ENCODE measurements around the gene PHLDB2.
A peak's percentile ranks its signal among the peaks of the same experiment; 100 is the strongest.

The PHLDB2 gene

GRCh38 chr3:111999484-112000324, 140.6 kb downstream of the PHLDB2 start:
- no peak for DNase-seq (ENCODE audit: low read depth)

GRCh38 chr3:112000367-112000771, 141.3 kb downstream of the PHLDB2 start:
- no peak for DNase-seq (ENCODE audit: low read depth)

DNA sequence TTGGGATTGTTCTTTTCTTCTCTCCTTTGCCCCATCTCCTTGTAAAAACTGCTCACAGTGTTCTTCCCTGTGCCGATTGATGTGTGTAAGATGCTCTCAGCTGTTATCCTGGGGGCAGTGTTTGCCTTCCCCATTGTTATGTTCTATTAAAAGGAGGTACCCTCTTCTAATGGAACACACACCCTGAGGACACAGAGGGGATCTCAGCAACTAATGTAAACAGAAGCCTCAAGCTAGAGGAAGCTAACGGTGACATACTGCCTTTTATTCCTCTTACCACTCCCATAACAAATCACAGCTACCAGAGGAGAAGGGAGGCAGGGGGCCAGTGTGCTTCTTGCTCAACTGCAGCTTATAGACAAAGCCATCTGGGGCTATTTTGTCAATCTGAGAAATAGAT, 141.9 kb downstream of the PHLDB2 start:
- DNase-seq (ENCODE audit: low read depth) = no peak

DNA sequence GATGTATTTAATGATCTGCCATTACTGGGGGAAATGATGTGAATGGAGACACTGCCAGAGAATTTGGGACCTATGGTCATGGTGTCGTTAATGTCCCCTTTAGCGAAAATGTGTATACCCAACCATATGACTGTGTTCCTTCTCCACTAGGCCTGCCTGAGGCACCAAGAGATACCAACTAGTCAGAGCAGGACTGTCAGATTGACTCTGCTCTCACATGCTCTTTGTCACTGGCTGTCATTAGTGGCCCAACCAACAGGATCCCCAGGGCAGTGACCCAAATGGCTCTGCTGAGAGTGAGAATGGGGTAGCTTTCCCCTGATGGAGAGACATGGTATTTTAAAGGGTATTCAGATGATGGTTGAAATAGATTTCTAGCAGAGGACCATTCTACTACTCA, 142.5 kb downstream of the PHLDB2 start:
- no peak for DNase-seq (ENCODE audit: low read depth)

- DNase-seq (ENCODE audit: low read depth) = no peak
These were observed 143.3 kb downstream of the PHLDB2 start for GRCh38 chr3:112002096-112002971.

DNA sequence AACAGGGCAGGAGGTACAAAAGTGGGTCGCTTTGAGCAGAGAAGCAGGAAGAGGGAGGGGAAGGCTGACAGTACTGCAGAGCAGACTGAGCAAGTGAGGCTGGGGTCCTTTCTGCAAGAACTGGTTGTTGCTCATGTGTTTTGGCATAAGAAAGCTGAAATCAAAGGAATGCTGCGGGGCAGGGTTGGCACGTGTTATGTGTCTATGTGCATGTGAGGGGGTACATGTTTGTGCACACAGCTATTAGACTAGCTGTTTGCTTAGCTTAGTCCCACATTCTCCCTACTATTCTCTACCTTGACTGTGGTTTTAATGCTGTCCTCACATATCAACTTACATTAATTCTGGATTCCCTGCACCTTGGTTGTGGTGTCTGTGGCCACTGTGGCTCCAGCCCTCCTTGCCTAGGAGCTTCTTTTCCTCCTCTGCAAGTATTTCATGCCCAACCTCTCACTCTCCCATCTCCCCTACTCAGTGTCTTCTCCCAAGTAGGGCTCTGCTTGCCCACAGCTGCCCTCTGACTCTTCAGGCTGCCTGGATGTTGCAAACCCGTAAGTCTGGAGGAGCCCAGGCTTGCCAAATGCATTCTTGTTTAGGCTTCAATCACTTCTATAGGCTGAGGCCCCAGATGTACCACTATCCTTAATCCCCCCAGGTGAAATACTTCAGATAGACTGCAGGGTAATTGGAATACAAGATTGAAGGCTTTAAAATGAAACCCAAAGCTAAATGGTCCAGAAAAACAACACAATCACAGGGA, 144.4 kb downstream of the PHLDB2 start:
- no peak for DNase-seq (ENCODE audit: low read depth)

GRCh38 chr3:112004187-112004586, 145.1 kb downstream of the PHLDB2 start:
- no peak for DNase-seq (ENCODE audit: low read depth)

DNA sequence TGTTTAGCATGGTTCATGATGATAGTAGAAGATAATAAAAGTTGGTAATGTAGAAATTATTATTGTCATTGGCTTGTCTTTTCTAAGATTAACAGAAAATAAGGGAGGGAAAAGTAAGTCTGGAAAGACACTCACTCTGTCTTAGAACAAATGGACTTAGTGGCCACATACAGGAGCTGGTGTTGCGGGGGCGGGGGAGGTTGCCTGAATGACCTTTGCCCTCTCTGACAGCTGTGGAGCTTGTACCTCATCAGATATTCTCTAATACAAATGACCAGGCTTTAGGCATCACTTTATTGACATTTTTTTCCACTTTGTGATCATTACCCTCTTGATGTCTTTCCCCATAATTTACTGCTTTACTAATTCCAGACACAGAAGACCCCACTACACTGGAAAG, 145.6 kb downstream of the PHLDB2 start:
- no peak for DNase-seq (ENCODE audit: low read depth)

DNA sequence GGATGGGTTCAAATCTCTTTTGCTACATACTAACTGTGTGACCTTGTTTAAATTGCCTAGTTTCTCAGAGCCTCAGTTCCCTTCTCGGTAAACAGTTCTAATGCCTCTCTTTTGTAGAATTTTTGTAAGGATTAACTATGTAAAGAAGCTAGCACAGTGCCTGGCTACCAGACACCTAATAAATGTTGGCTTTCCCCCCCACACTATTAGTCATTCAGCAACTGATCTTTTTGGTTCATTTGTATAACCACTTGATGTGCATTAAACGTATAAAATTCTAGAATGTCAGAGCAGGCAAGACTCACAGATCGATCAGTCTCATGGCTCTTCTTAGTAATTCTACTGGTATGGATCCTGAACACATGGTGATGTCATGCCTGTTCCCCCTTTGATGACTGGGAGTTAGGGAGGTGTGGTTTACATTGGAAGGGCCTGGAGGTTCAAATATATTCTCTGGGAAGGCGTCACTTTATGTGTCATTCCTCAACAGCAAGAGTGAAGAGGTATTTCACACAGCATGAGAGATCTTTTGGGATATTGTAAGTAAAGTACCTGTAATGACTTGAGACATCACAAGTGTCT, 146.1 kb downstream of the PHLDB2 start:
- DNase-seq (ENCODE audit: low read depth) = no peak

- DNase-seq (ENCODE audit: low read depth) = peak; percentile 74
These were observed 148.6 kb downstream of the PHLDB2 start for GRCh38 chr3:112007633-112008032.

GRCh38 chr3:112009670-112010069, 150.6 kb downstream of the PHLDB2 start:
- DNase-seq (ENCODE audit: low read depth) = no peak

GRCh38 chr3:112010636-112011035, 151.6 kb downstream of the PHLDB2 start:
- no peak for DNase-seq (ENCODE audit: low read depth)

GRCh38 chr3:112011376-112011940, 152.4 kb downstream of the PHLDB2 start:
- DNase-seq (ENCODE audit: low read depth) = no peak

- no peak for DNase-seq (ENCODE audit: low read depth)
These were observed 153.3 kb downstream of the PHLDB2 start for GRCh38 chr3:112012205-112012992.

- no peak for DNase-seq (ENCODE audit: low read depth)
These were observed 154.2 kb downstream of the PHLDB2 start for GRCh38 chr3:112013058-112013783.

- DNase-seq (ENCODE audit: low read depth) = no peak
These were observed 154.7 kb downstream of the PHLDB2 start for GRCh38 chr3:112013784-112014143.

- no peak for DNase-seq (ENCODE audit: low read depth)
These were observed 158.0 kb downstream of the PHLDB2 start for GRCh38 chr3:112017091-112017490.

GRCh38 chr3:112018712-112019111, 159.6 kb downstream of the PHLDB2 start:
- no peak for DNase-seq (ENCODE audit: low read depth)

DNA sequence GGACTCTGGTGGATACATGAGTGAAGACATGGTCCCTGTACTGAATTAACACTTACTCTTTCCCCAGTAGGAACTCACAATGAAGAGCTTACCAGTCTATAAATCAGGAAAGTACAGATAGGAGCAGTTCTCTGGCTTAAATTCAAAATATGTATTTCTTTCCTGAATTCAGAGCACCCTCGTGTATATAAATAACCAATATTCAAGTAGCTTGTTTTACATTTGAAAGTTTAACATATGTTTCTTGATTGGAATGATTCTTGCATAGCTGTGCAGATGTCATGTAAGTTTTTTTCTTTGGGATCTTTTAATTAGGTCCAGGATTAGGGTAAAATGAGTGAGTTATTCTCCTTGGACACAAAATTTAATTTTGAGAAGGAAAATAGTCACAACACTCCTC, 160.7 kb downstream of the PHLDB2 start:
- no peak for DNase-seq (ENCODE audit: low read depth)

DNA sequence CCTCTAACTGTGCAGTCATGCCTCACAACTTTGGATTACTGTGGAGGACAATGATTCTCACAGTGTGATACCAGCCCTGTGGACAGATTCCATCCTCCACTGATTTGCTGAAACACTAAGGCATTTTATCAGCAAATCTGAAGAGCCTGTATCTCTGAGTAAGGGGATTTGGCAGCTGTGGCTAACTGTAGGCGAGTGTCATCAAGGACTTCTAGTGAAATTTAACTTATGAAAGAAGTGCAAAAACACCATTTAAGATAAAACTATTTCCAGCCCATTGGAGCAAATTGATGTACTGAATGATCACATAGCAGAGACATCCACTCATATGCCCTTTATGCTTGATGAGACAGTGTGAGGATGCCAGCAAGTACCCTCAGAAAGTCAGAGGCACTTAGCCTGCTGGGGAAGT, 161.6 kb downstream of the PHLDB2 start:
- no peak for DNase-seq (ENCODE audit: low read depth)

All from GM04503 (cell line).